Ecto neural progenitor cell (in vitro differentiated cells): ENCODE measurements around the gene CYP11A1.
"Not testable (repeated sequence)": the region's sequence is repeated elsewhere in the genome, so short reads cannot be mapped to it uniquely, and the experiment has no call there.

ENCODE experiments used
- DNase-seq: peaks from one replicate; pipeline ENCODE4 v3.0.0-alpha.2; 2018; ENCODE audit warnings: low spot score

CYP11A1 gene

DNA sequence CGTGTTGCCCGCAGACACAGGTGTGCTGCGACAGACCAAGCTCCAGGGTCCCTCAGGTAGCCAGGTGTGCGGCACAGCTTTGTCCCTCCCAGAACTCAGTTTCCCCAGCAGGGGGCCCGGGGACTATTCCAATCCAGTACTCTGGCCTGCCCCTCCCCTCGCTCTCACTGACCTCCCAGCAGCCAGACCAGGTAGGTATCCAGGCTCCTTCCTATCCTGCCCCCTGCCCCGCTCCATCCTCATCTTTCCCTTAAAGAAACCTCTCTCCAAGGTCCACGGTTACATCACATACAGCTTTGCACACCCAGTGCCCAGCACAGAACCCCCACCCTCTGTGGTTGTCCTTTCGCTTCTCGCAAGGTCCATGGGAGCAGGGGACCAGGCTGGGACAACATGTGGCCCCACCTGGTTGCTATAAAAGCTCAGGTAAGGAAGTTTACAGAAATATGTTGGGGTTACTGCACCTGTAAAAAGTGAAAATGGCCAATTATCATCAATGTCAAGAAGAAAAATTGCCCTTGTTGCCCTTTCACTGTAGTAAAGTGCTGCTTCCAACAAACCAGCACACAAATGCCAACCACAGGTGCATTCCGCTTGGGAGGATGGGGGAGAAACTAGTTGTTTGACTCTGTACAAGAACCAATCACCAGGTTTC is 7.3 kb upstream of the CYP11A1 start:
- no peak for DNase-seq

DNA sequence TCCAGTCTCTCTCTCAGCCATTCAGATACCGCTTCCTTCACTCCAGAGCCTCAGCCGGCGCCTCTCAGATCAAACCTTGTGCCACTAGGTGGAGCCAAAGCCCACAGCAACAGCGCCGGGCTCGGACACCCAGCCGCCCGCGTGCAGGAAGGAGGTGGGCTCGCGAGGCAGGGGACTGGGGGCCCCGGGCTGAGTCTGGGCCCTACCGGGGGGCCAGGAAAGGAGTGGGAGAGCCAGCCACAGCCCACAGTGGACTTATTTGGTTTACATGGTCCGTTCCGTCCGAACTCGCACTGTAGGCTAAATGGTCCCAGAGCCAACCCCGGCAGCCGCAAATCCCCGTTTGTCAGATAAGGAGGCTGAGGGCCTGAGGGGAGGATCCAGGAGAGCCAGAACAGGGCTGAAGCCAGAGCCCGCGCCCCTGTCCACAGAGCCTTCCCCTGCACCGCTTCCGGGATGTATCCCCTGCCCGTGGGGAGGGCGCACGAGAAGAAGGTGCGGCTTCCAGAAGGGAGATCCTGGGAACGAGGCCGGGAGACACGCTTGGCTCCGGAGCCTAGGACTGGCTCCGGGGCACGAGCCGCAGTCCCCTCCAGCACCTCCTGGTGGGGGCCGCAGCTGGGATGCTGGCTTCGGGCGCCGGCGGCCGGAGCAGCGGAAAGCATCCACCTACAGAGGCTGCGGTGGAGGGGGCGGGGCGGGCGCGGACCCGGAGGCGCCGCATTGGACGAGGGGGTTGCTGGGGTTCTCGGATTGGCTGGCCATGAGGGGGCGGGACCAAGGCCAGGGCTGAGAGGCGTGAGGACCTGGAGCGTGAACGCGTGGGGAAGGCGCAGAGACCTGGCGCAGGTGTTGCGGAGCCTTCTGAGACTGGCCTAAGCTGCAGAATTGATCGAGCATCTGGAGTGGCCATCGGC is 6.5 kb upstream of the CYP11A1 start:
- peak; percentile 96 for DNase-seq

DNA sequence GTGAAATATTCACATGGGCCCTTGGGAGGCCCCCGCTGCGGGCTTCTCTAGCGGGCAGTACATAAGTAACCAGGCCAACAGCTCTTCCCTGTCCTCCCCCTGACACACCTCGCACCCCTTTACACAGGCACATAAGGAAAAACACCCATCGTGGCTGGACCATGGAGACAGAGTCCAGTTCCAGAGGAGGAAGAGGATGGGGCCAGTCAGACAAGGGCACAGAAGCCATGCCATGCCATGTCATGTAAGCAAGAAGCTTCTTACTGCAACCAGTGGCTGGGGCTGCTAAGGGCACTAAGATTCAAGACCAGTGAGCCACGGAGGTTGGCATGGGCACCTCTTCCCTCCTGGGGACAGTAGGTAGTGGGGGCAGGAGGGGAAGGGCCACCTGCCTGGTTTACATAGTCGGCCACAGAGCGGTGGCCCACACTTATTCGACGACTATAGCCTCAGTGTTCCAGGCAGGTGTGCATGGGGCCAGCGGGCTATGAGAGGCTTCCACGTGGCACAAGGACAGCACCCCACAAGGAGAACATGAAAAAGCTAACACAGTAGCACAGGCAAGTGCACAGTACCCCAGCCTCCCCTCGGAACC is 5.7 kb upstream of the CYP11A1 start:
- no peak for DNase-seq

DNA sequence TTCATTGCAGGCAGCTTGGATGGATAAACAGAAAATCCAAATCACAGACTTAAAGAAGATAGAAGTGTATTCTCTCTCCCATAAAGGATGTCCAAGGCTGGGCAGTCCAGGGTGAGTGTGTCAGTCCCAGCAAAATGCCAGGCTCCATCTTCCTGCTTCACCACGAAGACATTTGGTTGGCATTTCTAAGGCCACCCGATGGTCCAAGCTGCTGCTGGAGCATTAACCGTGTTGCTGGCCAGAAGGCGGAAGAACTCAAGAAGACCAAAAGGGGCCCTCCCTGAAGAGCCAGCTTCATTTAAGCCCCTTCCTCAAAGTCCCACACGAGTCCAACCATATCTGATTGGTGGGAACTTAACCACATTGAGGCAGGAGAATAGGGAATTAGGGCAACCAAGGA is 3.0 kb upstream of the CYP11A1 start:
- DNase-seq = no peak

DNA sequence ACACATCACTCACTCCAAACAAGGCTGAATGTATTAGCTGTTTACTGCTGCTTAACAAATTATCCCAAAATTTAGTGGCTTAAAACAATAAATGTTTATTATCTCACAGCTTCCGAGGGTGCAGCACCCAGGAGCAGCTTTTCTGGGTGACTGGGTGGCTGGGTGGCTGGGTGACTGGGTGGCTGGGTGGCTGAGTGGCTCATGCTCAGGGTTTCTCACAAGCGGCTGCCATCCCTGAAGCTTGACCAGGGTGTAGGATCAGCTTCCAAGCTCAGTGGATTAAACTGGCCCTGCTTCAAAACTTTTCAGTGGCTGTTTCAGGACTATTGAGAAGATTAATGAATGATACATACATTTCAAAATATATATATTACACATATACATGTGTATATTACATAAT is 2.3 kb upstream of the CYP11A1 start:
- DNase-seq = no peak

DNA sequence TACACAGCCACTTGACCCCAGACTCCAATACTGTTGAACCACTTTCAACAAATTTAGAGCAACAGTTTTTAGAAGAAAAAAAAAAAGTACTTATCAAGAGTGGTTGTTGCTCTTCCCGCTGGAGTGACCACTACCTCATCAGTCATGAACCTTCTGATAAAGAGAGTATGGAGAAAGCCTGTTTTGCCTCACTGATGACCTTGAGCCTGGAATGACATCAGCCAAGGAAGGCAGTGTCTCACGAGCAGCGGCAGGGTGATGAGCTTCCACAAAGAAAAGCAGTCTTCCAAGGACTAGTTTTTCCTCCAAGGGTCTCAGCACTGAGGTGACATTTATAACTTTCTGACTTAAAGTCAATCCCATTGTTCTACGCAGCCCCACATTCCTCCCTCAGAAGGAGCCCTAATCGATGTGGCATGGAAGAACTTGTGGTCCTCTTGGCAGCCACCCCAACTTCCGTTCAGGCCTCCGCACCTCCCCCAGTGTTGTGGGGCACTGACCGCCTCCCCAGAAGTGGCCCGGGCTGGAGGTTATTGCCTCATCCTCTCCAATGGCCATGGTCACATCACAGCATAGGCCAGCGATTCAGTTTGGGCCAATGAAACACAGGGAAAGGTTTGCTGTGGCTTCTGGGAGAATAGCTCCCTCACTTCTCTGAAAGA is 1.8 kb upstream of the CYP11A1 start:
- no peak for DNase-seq

DNA sequence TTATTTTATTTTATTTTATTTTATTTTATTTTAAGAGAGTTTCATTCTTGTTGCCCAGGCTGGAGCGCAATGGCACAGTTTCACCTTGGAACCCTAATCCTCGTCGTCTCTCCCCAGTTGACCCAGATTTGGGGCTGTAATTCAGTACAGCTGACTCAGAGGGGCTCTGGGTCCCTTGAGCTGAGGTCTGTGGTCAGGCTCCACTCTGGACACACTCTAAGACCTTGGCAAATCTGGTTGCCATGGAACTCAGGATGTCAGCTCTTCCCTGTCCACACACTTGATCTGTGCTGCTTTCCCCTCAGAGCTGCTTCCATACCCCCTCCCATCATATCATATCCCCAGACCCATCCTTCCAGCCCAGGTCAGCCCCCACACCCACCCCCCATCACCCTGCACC is 675 bp upstream of the CYP11A1 start:
- no peak for DNase-seq

DNA sequence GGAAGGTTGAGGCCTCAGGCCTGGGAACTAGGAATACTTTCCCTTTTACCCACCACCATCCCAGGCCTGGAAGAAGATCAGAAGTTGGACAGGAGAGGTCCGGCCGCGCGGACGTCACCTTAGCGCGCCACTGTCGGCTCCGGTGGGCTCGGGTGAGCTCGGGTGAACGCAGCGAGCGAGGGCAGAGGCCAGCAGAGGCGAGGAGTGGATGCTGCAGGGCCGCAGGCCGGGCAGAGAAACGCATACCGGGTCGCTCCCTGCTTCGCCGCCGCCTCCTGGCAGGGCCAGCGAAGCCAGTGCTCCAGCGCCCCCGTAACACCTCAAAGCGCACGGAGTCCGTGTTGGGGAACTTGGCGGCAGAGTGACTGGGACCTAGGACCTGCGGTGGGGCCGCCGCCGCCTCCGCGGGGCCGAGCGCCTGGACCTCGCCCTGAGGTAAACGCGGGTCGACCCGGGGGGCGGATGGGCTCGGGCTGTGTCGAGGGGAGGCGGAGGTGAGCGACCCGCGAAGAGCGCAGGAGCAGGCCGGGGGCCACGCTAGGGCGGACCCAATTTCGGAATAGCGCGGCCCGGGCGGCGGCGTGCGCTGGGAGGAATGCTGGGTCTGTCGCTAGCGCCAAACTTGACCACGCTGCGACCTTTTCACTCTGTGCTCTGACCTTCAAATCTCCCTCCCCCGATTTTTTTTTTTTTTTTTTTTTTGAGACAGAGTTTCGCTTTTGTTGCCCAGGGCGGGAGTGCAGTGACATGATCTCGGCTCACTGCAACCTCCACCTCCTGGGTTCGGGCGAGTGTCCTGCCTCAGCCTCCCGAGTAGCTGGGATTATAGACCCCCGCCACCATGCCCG is 1.6 kb downstream of the CYP11A1 start:
- DNase-seq = peak; percentile 83

DNA sequence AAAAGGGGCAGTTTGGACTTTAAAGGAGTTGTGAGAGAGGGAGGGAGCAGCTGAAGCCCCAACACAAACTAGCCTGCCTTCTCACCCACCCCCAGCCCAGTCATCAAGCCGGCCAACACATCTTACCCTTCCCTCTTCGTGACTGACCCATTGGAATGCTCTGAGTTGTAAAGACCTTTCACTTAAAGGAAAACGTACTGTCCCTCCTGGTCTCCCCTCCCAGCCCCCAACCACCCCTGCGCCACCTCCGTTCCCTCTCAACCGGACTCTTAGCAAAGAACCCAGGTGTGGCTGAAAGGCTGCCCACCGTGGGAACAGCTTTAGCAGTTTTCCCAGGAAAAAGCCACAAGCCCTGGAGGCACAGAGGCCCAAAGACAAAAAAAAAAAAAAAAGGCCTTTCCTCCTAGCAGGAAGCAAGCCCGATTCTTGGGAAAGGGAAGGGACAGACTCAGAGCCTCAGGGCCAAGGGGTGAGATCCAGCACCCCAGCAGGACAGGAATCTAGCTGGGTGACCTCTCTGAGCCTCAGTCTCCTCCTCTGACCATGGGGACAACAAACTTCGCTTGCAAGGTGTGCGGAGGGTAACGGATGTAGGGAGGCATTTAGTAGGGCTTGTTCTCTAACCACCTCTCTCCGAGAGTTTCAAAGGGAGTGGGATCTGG is 2.4 kb downstream of the CYP11A1 start:
- DNase-seq = no peak

DNA sequence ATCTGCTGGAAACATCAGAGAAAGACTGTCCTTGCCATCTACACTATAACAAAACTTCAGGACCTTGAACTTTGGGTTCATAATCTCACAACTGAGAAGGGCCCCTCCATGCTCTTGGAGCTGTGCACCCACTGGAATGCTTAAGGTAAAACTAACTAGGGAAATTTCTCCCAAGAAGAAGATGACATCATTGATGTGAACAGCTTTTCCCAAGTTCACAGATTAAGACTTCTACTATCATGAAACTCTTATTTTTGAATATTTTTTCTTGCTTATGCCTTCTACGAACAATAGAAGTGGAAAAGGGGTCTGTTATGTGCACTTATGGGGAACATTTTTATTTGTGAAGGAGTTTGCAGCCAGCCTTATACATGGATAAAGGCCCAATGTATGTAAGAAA is 5.0 kb downstream of the CYP11A1 start:
- no peak for DNase-seq

DNA sequence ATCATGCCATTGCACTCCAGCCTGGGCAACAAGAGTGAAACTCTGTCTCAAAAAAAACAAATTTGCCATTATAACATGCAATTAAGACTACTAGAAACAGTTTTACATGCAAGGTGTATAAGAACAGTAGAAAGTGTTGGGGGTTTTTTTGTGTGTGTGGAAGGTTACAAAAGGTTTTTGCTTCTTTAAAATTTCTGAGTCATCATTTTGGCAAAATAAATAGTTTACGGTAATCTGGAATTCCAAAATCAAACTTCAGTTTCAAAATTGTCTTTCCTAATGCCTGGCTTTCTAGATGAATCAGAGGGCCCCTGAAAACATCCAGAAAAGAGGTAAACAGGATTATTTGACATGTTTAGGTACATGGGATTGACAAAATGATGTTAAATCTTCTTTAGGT is 6.6 kb downstream of the CYP11A1 start:
- not testable (repeated sequence) for DNase-seq

DNA sequence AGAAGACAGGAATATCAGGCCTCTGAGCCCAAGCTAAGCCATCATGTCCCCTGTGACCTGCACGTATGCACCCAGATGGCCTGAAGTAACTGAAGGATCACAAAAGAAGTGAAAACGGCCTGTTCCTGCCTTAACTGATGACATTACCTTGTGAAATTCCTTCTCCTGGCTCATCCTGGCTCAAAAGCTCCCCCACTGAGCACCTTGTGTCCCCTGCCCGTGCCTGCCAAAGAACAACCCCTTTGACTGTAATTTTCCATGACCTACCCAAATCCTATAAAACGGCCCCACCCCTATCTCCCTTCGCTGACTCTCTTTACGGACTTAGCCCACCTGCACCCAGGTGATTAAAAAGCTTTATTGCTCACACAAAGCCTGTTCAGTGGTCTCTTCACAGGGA is 8.1 kb downstream of the CYP11A1 start:
- not testable (repeated sequence) for DNase-seq

DNA sequence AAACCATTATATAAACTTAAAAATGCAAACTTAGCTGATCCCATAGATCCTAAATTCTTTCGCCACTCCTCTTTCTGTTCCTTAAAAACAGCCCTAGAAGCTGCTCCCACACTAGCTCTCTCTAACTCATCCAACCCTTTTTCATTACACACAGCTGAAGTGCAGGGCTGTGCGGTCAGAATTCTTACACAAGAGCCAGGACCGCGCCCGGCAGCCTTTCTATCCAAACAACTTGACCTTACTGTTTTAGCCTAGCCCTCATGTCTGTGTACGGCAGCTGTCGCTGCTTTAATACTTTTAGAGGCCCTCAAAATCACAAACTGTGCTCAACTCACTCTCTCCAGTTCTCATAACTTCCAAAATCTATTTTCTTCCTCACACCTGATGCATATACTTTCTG is 9.9 kb downstream of the CYP11A1 start:
- not testable (repeated sequence) for DNase-seq

DNA sequence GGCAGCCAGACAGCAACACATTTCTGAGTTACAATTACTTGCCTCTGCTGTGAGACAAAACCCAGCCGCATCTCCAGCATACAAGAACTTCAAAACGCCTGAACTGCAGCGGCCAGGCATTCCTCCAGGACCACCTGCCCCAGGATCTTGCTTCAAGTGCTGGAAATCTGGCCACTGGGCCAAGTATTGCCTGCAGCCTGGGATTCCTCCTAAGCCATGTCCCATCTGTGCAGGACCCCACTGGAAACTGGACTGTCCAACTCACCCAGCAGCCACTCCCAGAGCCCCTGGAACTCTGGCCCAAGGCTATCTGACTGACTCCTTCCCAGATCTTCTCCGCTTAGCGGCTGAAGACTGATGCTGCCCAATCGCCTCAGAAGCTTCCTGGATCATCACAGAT is 11.4 kb downstream of the CYP11A1 start:
- not testable (repeated sequence) for DNase-seq

DNA sequence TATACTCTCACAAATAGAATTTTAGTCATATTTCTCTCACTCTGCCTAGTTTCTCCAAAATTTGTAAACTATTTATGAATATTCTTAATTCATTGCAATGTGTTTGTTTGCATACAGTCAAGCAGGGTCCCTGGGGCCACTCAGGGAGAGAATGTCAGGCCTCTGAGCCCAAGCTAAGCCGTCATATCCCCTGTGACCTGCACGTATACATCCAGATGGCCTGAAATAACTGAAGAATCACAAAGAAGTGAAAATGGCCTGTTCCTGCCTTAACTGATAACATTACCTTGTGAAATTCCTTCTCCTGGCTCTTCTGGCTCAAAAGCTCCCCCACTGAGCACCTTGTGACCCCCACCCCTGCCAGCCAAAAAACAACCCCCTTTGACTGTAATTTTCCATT is 13.5 kb downstream of the CYP11A1 start:
- DNase-seq = not testable (repeated sequence)

DNA sequence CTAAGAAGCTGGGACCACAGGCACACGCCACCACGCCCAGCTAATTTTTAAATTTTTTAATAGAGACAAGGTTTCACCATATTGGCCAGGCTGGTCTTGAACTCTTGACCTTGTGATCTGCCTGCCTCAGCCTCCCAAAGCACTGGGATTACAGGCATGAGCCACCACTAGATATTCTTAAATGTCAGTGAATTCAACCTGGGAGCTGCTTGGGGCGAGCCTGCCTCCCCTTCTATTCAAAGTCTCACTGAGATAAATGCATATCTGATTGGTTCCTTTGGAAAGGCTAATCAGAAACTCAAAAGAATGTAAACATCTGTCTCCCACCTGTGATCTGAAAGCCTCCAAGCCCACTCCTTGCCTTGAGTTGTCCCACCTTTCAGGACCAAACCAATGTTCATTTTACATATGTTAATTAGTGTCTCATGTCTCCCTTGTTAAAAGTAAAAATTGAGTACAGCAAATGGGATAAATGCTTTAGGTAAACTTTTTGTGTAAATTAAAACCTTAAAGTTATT is 15.0 kb downstream of the CYP11A1 start:
- no peak for DNase-seq

DNA sequence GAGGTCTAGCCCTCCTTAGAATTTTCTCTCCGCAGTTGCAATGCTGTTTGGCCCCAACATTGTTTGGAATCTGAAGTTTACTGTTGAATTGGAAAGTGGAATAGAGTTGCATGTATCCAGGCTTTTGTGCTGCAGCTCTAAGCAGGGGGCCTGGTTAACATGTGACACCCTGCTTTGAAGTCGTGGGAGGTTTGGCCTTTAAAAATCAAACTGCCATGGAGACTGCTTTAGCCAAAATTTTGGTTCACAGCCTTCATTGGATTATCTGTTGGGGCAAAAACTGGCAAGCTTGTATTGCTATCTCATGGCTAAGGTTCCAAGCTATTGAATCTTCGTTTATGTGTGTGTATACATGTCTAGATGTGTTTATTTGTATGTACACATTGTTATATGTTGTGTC is 15.8 kb downstream of the CYP11A1 start:
- DNase-seq = no peak

DNA sequence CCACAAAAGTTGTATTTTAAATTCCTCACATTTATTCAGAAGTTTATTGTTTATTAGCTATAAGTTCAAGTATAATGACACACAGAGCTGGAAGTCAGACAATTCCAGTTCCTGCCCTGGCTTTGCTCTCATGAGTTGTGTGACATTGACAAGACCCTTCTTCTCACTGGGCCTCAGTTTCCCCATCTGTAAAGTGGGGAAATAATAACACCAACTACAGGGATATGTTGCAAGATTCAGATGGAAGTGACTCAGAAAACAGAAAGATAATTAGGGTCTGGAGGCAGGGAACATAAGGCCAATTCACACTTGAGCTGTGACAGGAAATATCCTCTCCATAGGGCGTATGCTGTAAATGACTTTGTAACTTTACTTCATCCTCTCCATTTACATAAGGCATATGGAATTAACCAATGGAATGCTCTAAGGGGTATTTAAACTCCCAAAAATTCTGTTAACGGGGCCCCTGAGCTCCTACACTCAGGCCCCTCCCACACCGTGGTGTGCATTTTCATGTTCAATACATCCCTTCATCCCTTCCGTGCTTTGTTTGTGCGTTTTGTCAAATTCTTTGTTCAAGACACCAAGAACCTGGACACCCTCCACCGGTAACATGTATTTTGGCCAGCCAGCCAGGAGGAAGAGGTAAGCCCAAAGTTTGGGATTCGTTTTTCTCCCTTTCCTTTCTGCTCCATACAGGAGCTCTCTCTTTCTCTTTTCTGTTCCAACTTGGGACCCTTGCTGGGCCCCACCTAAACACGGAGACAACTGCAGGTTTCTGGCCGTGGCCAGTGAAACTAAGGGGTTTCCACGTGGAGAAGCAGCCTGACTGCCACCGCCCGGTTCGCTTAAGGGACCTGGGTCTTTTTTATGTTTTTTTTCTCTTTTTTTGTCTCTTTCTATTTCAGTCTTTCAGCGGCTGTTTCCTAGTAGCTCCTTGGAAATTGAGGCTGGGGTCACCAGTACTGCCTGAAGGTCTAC is 16.9 kb downstream of the CYP11A1 start:
- no peak for DNase-seq

DNA sequence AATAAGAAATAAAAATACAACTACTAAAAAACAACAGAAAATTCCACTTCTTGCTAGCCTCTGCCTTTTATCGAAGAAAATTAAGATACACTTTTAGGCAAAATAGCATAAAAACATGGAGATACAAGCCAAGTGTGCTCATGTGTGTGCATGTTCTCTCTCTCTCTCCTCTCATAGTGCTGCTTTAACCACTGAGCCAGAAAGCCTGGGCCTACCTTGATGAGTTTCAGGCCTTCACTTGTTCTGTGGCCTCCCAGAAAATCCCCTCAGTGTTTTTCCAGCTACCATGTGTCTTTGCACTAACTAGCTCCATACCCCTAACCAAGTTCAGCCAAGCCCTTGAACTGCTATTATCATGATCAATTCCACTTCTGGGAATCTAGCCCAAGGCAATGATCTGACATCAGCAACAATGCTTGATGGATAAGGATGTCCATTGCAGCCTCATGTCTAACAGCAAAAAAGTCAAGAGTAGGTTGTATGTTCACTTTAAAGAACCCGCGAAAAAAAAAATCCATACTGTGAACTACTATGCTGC is 18.1 kb downstream of the CYP11A1 start:
- DNase-seq = no peak
